Panc1 (cell line): ENCODE data around the gene MXRA8. TPM values are rescaled to one million over a fixed set of nuclear protein-coding genes. Genes with fewer than 3 reads are reported as not detected.

Source experiments
- ATAC-seq: fragments of 200-7000 bp; cut with Tn5 transposase; 2 replicates; pipeline ENCODE4 v1.9.1; 2020; ENCODE audit warnings: mild to moderate bottlenecking, moderate library complexity
- BruUV-seq: library from RNA; stranded (reverse); fragments of 400-500 nt; replicated peaks from 2 replicates; lab custom pipeline; 2021; lab: Mats Ljungman, UMichigan
- CTCF ChIA-PET: fragments of 300-600 bp; sonication (Branson Sonifier 250); formaldehyde crosslinking; loops from one replicate; lab custom pipeline; 2022; ENCODE audit warnings: antibody characterized with exemption; lab: Charles Lee
- POLR2A ChIA-PET: fragments of 300-600 bp; sonication (Branson Sonifier 250); formaldehyde crosslinking; loops from one replicate; lab custom pipeline; 2022; ENCODE audit warnings: antibody characterized with exemption; lab: Charles Lee
- DNase-seq: peaks from one replicate; pipeline ENCODE4 v3.0.0-alpha.2; 2010; ENCODE audit warnings: low read depth, low spot score
- H3K27ac ChIP-seq: 2 replicates; pipeline ENCODE4 v1.5.1; 2011; ENCODE audit warnings: mild to moderate bottlenecking, low read length, inconsistent platforms
- H3K27me3 ChIP-seq: fragments of 200-500 bp; sonication (Bioruptor generic); 2 replicates; pipeline ENCODE4 v1.6.0; 2014; ENCODE audit warnings: low read length, inconsistent platforms; ENCODE audit not compliant: control insufficient read depth, insufficient read depth
- H3K36me3 ChIP-seq: fragments of 200-500 bp; sonication (Bioruptor generic); 2 replicates; pipeline ENCODE4 v1.5.1; 2014; ENCODE audit warnings: inconsistent platforms, mild to moderate bottlenecking, low read length, moderate library complexity; ENCODE audit not compliant: control insufficient read depth, insufficient read depth
- H3K4me1 ChIP-seq: 2 replicates; pipeline ENCODE4 v1.5.1; 2011; ENCODE audit warnings: inconsistent platforms, mild to moderate bottlenecking, low read length, moderate library complexity; ENCODE audit not compliant: control insufficient read depth, insufficient read depth
- H3K4me3 ChIP-seq, 2 experiments: 2 replicates each; pipeline ENCODE4 v1.5.1; 2011 to 2012; ENCODE audit warnings: low read depth in 2 of 2, low read length in 2 of 2, mild to moderate bottlenecking in 2 of 2, inconsistent platforms in 1 of 2, moderate library complexity in 1 of 2
- H3K9me3 ChIP-seq: fragments of 200-500 bp; sonication (Bioruptor generic); 2 replicates; pipeline ENCODE4 v1.5.1; 2014; ENCODE audit warnings: low read depth, mild to moderate bottlenecking, inconsistent platforms, low read length, moderate library complexity; ENCODE audit not compliant: control insufficient read depth, insufficient read depth
- POLR2AphosphoS5 ChIP-seq: IDR thresholded peaks from 2 replicates; pipeline ENCODE4 v1.6.1; 2012; ENCODE audit warnings: mild to moderate bottlenecking, low read depth, low read length, moderate library complexity
- REST ChIP-seq, 2 experiments: IDR thresholded peaks; 2 replicates each; pipeline ENCODE4 v1.6.1; 2011 to 2012; ENCODE audit warnings: low read depth in 2 of 2, control low read depth in 1 of 2, low read length in 1 of 2, mild to moderate bottlenecking in 1 of 2, moderate library complexity in 1 of 2; ENCODE audit not compliant: insufficient read depth in 1 of 2
- SIN3A ChIP-seq: IDR thresholded peaks from 2 replicates; pipeline ENCODE4 v1.6.1; 2012; ENCODE audit warnings: low read depth, mild to moderate bottlenecking, low read length, moderate library complexity, borderline replicate concordance; ENCODE audit not compliant: insufficient read depth
- TCF7L2 ChIP-seq: IDR thresholded peaks from 2 replicates; pipeline ENCODE4 v1.6.1; 2011; ENCODE audit warnings: mild to moderate bottlenecking, low read depth, low read length, inconsistent platforms
- in situ Hi-C: cut with HindIII; loops from 2 replicates; pipeline ENCODE4 v1.10.0; 2016; ENCODE audit warnings: low sequenced_read_pairs, low pct_unique_long_range_greater_than_20kb
- intact Hi-C: fragments of 100-400 bp; cut with micrococcal nuclease; formaldehyde crosslinking; loops from one replicate; pipeline ENCODE4 v1.10.0; 2022; ENCODE audit not compliant: unreplicated experiment
- total RNA-seq: library from RNA; stranded (reverse); gene quantifications from one replicate; pipeline ENCODE4 v1.2.1, GENCODE V29; 2021; ENCODE audit not compliant: unreplicated experiment
- TF ChIP-seq, protein P1 (sequence below): fragments of 450-650 bp; IDR thresholded peaks from 2 replicates; pipeline ENCODE4 v1.5.1; 2017; ENCODE audit warnings: mild to moderate bottlenecking

Gene MXRA8
- total RNA-seq, 1 experiment from 2014 or later, result 96.0 TPM

- Histone ChIP-seq H3K27me3 (no peaks in the 10 kb centered on the region), H3K36me3 (no peaks in the 10 kb centered on the region; the same call in 1 of the 2 replicates), H3K9me3 (no peaks in the 10 kb centered on the region), H3K27ac (no peak overlapping the region), H3K4me1 (peaks cover 44% of the 10 kb centered on the region), H3K4me3 (peak overlapping the region; percentile 61 to 72)
- CTCF ChIA-PET, result no interaction called here
- in situ Hi-C loops, result no loop called here
- POLR2A ChIA-PET, result no interaction called here
- no peak for TF ChIP-seq REST (IDR thresholded peaks at IDR 0.05; ENCODE audit: insufficient read depth in 1 of 2, low read depth in 2 of 2, low read length in 1 of 2)
- TF ChIP-seq TCF7L2, result no peak
- TF ChIP-seq, protein P1, sequence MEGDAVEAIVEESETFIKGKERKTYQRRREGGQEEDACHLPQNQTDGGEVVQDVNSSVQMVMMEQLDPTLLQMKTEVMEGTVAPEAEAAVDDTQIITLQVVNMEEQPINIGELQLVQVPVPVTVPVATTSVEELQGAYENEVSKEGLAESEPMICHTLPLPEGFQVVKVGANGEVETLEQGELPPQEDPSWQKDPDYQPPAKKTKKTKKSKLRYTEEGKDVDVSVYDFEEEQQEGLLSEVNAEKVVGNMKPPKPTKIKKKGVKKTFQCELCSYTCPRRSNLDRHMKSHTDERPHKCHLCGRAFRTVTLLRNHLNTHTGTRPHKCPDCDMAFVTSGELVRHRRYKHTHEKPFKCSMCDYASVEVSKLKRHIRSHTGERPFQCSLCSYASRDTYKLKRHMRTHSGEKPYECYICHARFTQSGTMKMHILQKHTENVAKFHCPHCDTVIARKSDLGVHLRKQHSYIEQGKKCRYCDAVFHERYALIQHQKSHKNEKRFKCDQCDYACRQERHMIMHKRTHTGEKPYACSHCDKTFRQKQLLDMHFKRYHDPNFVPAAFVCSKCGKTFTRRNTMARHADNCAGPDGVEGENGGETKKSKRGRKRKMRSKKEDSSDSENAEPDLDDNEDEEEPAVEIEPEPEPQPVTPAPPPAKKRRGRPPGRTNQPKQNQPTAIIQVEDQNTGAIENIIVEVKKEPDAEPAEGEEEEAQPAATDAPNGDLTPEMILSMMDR, result no peak
- no peak for TF ChIP-seq POLR2AphosphoS5
- no peak for TF ChIP-seq SIN3A
- intact Hi-C loops, result no loop called here
- DNase-seq, result no peak
- TSS peak; percentile 47 for BruUV-seq
- no peak for ATAC-seq
These were observed 51.6 kb downstream of the MXRA8 start for GRCh38 chr1:1306661-1307260.

- no peaks in the 10 kb centered on the region; the same call in 1 of the 2 replicates for H3K36me3 ChIP-seq
- peak overlapping the region in 1 of 2 experiments; percentile 61; a peak in 2 of 4 replicates for H3K4me3 ChIP-seq
- ChIA-PET POLR2A (no interaction called here), CTCF (no interaction called here)
- BruUV-seq, result no TSS peak
- no peaks in the 10 kb centered on the region for H3K9me3 ChIP-seq
- DNase-seq, result no peak
- intact Hi-C loops, result no loop called here
- peak overlapping the region; percentile 57 for H3K27ac ChIP-seq
- H3K27me3 ChIP-seq, result no peaks in the 10 kb centered on the region
- in situ Hi-C loops, result no loop called here
- no peak for ATAC-seq
- H3K4me1 ChIP-seq, result peaks cover 41% of the 10 kb centered on the region
- TF ChIP-seq, protein P1, result peak; percentile 31; the same call in 1 of the 2 replicates
- TF ChIP-seq TCF7L2 (no peak), SIN3A (no peak), POLR2AphosphoS5 (no peak), REST (IDR thresholded peaks at IDR 0.05; ENCODE audit: insufficient read depth in 1 of 2, low read depth in 2 of 2, low read length in 1 of 2) (no peak)
These were observed 52.2 kb downstream of the MXRA8 start for GRCh38 chr1:1306070-1306660.
